GM19351 (cell line): ENCODE results near the gene MAP4K2.

Experiments
- ATAC-seq: cut with Tn5 transposase; IDR thresholded peaks from one replicate; pipeline ENCODE4 v1.9.1; 2021; ENCODE audit warnings: mild to moderate bottlenecking, moderate library complexity; ENCODE audit not compliant: unreplicated experiment

The MAP4K2 gene

GRCh38 chr11:64771861-64772260, 31.2 kb downstream of the MAP4K2 start:
- ATAC-seq = no peak

DNA sequence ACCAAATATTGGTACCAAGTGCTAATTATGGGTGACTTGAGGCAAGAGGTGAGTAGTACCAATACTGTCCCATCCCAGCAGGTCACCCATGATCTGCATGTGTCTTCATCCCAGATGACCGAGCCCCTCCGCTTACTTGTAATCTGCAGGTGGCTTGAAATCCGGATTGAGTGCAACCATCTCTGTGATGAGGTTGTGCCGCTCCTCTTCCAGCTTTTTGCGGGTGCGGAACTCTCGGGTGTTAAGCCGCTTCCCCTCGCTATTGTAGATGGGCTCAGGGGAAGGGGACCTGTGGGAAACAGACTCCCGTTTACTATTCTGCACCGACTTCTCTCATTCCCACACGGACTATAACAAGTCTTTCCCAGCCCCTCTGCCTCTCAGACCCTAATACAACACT, 32.9 kb downstream of the MAP4K2 start:
- ATAC-seq = no peak

DNA sequence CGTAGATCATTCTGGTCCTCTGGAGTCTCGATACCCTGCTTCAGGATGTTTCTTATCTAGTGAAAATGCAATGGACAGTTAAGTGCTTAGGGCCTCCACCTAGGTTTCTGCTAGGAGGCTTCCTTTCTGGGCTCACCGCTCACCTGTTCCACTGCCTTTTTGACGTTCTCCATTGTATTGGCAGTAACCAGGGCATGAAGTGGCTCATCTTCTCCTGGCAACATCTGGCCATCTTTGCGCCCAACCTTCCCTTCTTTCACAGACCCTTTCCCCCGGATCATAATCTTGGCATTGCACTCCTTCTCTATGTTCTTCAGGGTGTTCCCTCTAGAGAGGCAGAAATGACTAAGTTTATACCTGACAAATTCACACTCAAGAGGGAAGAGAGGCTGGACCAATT, 33.7 kb downstream of the MAP4K2 start:
- ATAC-seq = no peak

DNA sequence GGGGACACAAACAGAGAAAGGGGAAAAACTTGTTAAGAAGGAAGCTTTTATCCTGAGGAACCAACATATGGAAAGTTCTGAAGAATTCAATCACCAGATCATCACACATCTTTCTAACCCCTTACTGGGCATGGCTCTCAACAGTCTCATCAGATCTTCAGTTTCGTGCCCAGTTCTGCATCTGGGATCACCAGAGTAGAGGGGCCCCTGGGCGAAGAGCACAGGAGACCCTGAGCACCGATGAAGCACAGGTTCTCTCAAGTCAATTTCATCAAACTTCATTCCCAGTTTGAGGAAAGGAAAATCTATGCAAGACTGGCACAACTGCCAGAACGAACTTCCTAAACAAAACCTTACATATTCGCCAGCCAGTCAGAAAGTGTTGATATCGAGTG, 34.7 kb downstream of the MAP4K2 start:
- no peak for ATAC-seq

GRCh38 chr11:64767344-64768299, 35.4 kb downstream of the MAP4K2 start:
- ATAC-seq = no peak

- ATAC-seq = no peak
These were observed 36.1 kb downstream of the MAP4K2 start for GRCh38 chr11:64766881-64767280.

GRCh38 chr11:64765851-64766665, 37.0 kb downstream of the MAP4K2 start:
- no peak for ATAC-seq

DNA sequence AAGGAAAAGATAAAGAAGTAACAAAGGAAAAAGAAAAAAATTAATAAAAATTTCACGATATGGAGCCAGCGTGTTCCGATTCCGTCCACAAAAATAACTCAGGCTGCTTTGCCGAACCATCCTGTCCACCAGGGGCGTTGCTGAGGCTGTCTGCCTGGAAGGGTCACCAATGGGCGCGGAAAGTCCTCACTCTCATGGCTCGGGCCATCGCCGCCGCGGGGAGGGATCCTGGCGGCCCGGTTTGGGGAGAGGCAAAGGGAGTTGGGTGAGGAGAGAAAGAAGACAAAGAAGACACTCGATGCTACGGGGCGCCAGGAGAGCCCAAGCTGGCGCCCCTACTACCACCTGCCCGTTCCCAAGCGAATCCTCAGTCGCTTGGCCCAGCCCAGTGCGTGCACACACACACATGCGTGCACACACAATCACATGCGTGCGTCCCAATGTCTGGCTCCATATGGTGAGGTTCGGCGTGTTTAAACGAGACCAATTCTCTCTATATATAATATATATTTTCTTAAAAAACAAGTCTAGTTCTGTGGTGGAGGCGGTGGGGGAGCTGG, 37.6 kb downstream of the MAP4K2 start:
- no peak for ATAC-seq

DNA sequence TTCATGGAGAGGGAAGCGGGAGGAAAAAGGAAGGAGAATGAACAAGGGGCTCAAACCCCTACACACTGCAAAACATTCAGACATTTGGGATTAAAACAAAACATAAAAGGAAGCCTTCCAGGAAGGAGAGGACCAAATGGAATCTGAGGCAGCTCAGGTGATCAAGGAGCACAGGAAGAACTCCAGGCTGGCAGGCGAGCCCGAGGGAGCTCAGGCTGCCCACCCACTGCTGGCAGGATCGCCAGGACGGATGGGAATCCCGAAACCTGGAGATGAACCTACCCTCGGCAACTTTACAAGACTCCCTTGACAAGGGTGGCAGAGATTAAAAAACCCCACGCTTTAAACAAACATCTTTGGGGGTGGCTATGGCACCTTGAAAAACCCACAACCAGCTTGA, 38.3 kb downstream of the MAP4K2 start:
- ATAC-seq = no peak

DNA sequence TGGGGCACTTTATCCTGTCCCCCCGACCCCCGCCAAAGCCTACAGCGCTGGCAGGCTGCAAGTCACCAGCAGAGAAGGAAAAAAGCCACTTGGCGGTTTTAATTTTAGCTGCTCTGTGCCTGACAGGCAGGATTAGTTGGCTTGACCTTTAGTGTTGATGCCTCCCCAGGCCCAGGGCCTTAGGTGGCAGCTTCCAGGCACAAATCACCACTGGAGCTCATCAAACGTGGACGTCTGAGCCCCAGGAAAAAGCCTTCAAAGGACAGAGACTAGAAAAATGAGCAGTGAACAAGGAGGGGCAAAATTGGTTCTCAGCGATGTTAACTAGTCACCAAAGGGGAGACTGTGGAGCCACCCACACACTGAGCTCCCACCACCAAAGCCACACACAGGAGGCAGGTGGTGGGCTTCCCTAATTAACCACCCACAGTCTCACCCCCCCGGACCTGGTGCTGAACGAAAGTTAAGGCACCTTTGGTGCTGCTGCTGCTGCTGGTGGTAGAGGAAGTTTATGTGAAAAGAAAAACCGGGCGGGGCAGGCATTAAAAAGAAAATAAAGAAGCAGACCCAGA, 38.9 kb downstream of the MAP4K2 start:
- ATAC-seq = no peak

- no peak for ATAC-seq
These were observed 39.4 kb downstream of the MAP4K2 start for GRCh38 chr11:64763526-64764039.

DNA sequence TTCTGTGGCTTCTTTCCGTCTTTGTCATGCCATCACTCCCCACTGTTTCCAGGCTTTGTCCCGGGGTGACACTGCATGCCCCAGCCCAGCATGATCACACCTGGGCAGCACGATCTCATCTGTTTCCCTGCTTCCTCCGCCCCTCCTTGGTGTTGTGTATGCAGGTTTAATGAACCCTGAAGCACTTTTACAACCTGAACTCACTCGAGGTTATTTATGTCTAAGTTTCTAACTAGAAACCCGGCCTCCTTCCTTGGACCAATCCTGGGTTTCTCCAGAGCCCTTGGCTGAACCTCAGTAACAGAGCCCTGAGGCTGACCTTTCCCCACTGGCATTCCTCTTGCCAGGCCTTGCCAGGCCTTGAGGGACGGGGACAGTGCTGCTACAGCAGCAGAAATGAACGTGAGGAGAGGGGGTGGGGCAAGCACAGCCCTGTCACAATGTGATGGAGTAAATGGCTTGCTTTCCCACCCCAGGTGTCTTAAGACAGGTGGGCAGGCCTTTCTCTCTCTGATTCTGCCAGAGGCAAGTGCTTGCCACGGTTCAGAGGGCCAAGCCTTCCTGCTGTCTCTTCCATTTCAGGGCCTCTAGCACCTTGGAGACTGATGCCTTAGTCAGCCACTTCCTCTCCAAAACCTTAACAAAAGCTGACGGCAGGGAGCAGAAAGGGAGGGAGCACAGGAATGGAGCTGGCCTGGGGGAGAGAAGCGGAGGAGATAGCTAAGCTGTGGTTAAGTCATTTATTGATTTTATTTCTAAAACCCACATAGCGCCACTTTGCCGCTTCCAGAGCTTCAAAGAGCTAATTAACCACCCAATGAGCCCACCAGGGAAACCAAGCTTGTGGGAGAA, 40.1 kb downstream of the MAP4K2 start:
- ATAC-seq = no peak

GRCh38 chr11:64762277-64762673, 40.7 kb downstream of the MAP4K2 start:
- no peak for ATAC-seq

- no peak for ATAC-seq
These were observed 42.1 kb downstream of the MAP4K2 start for GRCh38 chr11:64760759-64761420.

GRCh38 chr11:64759722-64760719, 43.0 kb downstream of the MAP4K2 start, which contains the start of gene PYGM:
PYGM (minus strand) TSS chr11:64759974; CDS start chr11:64759898, 76 bp downstream.
- no peak for ATAC-seq

- no peak for ATAC-seq
These were observed 43.8 kb downstream of the MAP4K2 start for GRCh38 chr11:64759131-64759721.

DNA sequence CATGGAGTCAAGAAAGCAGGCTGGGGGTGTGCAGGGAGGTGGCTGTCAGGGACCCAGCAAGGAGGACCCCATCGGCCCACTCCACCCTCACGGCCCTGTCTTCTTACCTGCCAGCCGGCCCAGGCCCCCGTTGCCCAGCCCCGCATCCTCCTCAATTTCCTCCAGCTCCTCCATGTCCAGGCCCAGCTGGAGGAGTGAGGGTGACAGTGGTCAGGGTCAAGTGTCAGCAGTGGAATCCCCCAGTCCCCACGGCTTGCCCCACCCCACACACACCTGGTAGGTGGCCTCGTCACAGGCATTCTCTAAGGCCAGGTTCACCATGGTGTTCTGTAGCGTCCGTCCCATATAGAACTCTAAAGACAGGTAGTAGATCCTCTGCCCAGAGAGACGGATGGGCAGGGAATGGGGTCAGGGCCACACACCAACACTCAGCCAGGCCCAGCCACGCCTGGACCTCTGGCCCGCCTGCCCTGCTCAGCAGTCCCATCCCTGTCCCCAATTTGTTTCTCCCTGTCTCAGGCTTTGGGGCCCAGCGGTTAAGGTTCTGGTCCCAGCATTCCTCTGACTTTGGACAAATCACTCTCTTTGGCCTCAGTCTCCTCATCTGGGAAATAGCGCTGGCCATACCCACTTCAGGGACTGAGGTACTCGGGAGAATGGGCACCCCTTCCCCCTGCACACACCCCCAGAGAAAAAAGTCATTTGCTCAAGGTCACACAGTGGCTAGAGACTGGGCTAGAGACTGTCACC, 44.5 kb downstream of the MAP4K2 start:
- no peak for ATAC-seq
